Measurements from ENCODE around the gene POU6F1. TPM values are rescaled to one million over a fixed set of nuclear protein-coding genes. Genes with fewer than 3 reads are reported as not detected.

POU6F1 gene
- polyA plus RNA-seq, 1 donor from 2014 or later, result 12.4 TPM

DNA sequence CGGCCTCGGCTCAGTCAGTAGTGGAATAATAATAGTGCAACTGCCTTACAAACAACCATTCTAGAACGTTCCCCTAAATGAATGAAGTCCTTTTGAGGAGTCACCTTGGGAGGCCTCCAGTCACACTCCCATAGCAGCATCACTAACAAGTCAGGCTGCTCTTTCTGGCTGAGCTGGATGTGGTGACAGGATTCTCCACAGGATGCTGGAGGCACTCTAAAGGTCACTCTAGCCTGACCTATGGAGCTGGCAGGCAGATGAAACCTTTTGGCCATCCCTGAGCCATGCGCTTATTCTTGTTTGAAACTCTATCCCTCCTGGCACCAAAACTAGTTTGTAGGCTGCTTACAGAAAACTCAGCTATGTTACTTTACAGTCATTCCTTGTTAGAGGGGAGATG, 27.0 kb downstream of the POU6F1 start:
- H3F3A ChIP-seq (ENCODE audit: insufficient read depth, low read length, poor library complexity, severe bottlenecking), result no peaks in the 10 kb centered on the region
- no peaks in the 10 kb centered on the region for H3K79me2 ChIP-seq (replicated peaks; ENCODE audit: insufficient read depth, low read length)
- no peaks in the 10 kb centered on the region for H3K9me2 ChIP-seq (ENCODE audit: insufficient read depth, low read length)
- H3K27me3 ChIP-seq (ENCODE audit: insufficient read depth, low read depth, low read length), result no peaks in the 10 kb centered on the region
- no peak overlapping the region for H2AFZ ChIP-seq (ENCODE audit: low read depth, low read length)
- H3K4me3 ChIP-seq (ENCODE audit: low read length), result no peak overlapping the region
- H4K20me1 ChIP-seq (ENCODE audit: insufficient read depth), result no peaks in the 10 kb centered on the region
- no peak overlapping the region for H3K9ac ChIP-seq (ENCODE audit: low read length)
- H3K27ac ChIP-seq (ENCODE audit: low read length), result no peak overlapping the region
- no peak overlapping the region for H3K4me2 ChIP-seq (ENCODE audit: low read length)
- H3K9me3 ChIP-seq (ENCODE audit: low read length), result no peaks in the 10 kb centered on the region
- peaks cover 14% of the 10 kb centered on the region for H3K36me3 ChIP-seq (ENCODE audit: insufficient read depth, low read length)
- TF ChIP-seq RAD21 (conservative IDR thresholded peaks at IDR 0.05), result no peak
- TF ChIP-seq EZH2 (IDR thresholded peaks at IDR 0.05; ENCODE audit: borderline replicate concordance, insufficient read depth, low read length, poor library complexity, severe bottlenecking), result no peak
- TF ChIP-seq POLR2AphosphoS5 (IDR thresholded peaks at IDR 0.05), result no peak
- TF ChIP-seq SMC3 (conservative IDR thresholded peaks at IDR 0.05; ENCODE audit: poor library complexity), result no peak
- TF ChIP-seq, protein P1, sequence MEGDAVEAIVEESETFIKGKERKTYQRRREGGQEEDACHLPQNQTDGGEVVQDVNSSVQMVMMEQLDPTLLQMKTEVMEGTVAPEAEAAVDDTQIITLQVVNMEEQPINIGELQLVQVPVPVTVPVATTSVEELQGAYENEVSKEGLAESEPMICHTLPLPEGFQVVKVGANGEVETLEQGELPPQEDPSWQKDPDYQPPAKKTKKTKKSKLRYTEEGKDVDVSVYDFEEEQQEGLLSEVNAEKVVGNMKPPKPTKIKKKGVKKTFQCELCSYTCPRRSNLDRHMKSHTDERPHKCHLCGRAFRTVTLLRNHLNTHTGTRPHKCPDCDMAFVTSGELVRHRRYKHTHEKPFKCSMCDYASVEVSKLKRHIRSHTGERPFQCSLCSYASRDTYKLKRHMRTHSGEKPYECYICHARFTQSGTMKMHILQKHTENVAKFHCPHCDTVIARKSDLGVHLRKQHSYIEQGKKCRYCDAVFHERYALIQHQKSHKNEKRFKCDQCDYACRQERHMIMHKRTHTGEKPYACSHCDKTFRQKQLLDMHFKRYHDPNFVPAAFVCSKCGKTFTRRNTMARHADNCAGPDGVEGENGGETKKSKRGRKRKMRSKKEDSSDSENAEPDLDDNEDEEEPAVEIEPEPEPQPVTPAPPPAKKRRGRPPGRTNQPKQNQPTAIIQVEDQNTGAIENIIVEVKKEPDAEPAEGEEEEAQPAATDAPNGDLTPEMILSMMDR (IDR thresholded peaks at IDR 0.05; ENCODE audit: poor library complexity, severe bottlenecking), result no peak
- TF ChIP-seq EP300 (conservative IDR thresholded peaks at IDR 0.05; ENCODE audit: poor library complexity, severe bottlenecking), result no peak
- no peak for TF ChIP-seq MXI1 (conservative IDR thresholded peaks at IDR 0.05; ENCODE audit: poor library complexity, severe bottlenecking)
- TF ChIP-seq, protein P2, sequence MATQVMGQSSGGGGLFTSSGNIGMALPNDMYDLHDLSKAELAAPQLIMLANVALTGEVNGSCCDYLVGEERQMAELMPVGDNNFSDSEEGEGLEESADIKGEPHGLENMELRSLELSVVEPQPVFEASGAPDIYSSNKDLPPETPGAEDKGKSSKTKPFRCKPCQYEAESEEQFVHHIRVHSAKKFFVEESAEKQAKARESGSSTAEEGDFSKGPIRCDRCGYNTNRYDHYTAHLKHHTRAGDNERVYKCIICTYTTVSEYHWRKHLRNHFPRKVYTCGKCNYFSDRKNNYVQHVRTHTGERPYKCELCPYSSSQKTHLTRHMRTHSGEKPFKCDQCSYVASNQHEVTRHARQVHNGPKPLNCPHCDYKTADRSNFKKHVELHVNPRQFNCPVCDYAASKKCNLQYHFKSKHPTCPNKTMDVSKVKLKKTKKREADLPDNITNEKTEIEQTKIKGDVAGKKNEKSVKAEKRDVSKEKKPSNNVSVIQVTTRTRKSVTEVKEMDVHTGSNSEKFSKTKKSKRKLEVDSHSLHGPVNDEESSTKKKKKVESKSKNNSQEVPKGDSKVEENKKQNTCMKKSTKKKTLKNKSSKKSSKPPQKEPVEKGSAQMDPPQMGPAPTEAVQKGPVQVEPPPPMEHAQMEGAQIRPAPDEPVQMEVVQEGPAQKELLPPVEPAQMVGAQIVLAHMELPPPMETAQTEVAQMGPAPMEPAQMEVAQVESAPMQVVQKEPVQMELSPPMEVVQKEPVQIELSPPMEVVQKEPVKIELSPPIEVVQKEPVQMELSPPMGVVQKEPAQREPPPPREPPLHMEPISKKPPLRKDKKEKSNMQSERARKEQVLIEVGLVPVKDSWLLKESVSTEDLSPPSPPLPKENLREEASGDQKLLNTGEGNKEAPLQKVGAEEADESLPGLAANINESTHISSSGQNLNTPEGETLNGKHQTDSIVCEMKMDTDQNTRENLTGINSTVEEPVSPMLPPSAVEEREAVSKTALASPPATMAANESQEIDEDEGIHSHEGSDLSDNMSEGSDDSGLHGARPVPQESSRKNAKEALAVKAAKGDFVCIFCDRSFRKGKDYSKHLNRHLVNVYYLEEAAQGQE (IDR thresholded peaks at IDR 0.05; ENCODE audit: borderline replicate concordance), result no peak
- TF ChIP-seq TAF1 (IDR thresholded peaks at IDR 0.05; ENCODE audit: low read depth), result no peak

GRCh38 chr12:51189790-51190355, 28.0 kb downstream of the POU6F1 start:
- H2AFZ ChIP-seq (ENCODE audit: low read depth, low read length), result no peak overlapping the region
- H3K4me2 ChIP-seq (ENCODE audit: low read length), result no peak overlapping the region
- no peaks in the 10 kb centered on the region for H3F3A ChIP-seq (ENCODE audit: insufficient read depth, low read length, poor library complexity, severe bottlenecking)
- peaks cover 10% of the 10 kb centered on the region for H3K36me3 ChIP-seq (ENCODE audit: insufficient read depth, low read length)
- no peaks in the 10 kb centered on the region for H4K20me1 ChIP-seq (ENCODE audit: insufficient read depth)
- H3K9ac ChIP-seq (ENCODE audit: low read length), result no peak overlapping the region
- no peak overlapping the region for H3K4me3 ChIP-seq (ENCODE audit: low read length)
- H3K27ac ChIP-seq (ENCODE audit: low read length), result no peak overlapping the region
- TF ChIP-seq POLR2AphosphoS5 (IDR thresholded peaks at IDR 0.05) (no peak), RAD21 (conservative IDR thresholded peaks at IDR 0.05) (no peak), EP300 (conservative IDR thresholded peaks at IDR 0.05; ENCODE audit: poor library complexity, severe bottlenecking) (no peak), MXI1 (conservative IDR thresholded peaks at IDR 0.05; ENCODE audit: poor library complexity, severe bottlenecking) (no peak), TAF1 (IDR thresholded peaks at IDR 0.05; ENCODE audit: low read depth) (no peak), SMC3 (conservative IDR thresholded peaks at IDR 0.05; ENCODE audit: poor library complexity) (no peak), EZH2 (IDR thresholded peaks at IDR 0.05; ENCODE audit: borderline replicate concordance, insufficient read depth, low read length, poor library complexity, severe bottlenecking) (no peak)
- TF ChIP-seq, protein P2 (IDR thresholded peaks at IDR 0.05; ENCODE audit: borderline replicate concordance), result no peak
- TF ChIP-seq, protein P1 (IDR thresholded peaks at IDR 0.05; ENCODE audit: poor library complexity, severe bottlenecking), result no peak
- H3K9me2 ChIP-seq (ENCODE audit: insufficient read depth, low read length), result no peaks in the 10 kb centered on the region
- H3K9me3 ChIP-seq (ENCODE audit: low read length), result no peaks in the 10 kb centered on the region
- H3K27me3 ChIP-seq (ENCODE audit: insufficient read depth, low read depth, low read length), result no peaks in the 10 kb centered on the region
- no peaks in the 10 kb centered on the region for H3K79me2 ChIP-seq (replicated peaks; ENCODE audit: insufficient read depth, low read length)

Measured in neural cell (in vitro differentiated cells).